ENCODE data around the gene DCLK3. TPM values are rescaled to one million over a fixed set of nuclear protein-coding genes. Genes with fewer than 3 reads are reported as not detected.

The DCLK3 gene
- total RNA-seq, 3 donors from 2014 or later = not detected

DNA sequence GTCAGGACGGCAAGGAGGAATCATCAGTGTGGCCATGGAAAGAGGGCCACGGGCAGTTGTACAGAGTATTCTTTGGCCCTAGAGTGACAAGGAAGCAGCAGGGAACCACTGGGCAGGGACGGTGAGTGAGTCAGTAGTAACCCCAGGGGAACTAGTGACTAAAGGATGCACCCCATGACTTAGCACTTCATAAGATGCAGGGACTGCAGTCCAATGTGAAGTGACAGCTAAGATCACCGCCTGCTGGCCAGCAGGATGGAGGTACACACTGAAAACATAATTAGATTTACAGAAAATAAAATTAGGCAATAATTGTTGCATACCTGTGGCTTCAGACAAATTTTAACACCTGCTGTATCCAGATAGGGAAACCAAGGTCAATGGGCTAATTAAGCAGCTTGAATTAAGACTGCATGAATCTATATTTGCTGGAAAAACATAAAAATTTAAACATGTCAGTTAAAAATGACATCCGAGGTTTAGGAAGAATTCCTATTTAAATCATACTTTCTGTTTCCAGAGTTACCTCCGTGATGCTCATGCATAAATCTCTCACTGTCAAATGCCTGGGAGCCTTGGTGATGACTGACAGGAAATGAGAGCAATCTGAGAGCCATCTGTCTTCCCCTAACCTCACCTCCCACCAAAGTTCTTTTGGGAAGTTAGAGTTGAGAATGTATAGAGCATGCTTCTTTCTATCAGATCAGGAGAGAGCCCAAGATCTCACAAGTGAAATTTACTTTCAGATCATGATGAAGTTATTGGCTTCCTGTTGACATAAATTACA lies 56.5 kb downstream of the DCLK3 start:
- H3K4me1 Mint-ChIP-seq (ENCODE audit: low read depth) = peaks cover 2% of the 10 kb centered on the region
- H3K4me3 Mint-ChIP-seq = no peak overlapping the region
- H3K36me3 Mint-ChIP-seq (ENCODE audit: insufficient read depth) = no peaks in the 10 kb centered on the region
- H3K9me3 Mint-ChIP-seq = no peaks in the 10 kb centered on the region
- ATAC-seq = peak in 1 of 2 donors; percentile 14
- H3K27me3 Mint-ChIP-seq (ENCODE audit: low read depth) = peaks cover 6% of the 10 kb centered on the region
- DNase-seq = no peak

DNA sequence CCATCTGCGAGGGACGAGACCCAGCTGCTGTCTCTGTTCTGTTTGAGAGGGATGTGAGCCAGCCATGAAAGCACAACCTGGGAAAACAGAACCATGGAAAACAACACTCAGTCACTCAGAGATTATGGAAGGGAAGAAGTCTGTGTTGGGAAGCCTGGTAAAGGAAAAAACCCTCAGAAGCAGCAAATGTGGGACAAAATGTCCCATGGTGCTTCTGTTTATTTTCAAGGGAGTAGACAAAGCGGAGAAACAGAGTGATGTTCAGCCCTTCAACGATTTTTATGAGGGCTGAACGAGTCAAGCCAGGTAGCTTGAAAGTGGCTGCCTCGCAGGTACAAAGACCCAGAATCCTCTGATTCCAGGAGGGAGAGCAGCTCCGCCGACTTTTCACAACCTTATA lies 59.3 kb downstream of the DCLK3 start:
- no peaks in the 10 kb centered on the region for H3K9me3 Mint-ChIP-seq
- no peak for DNase-seq

DNA sequence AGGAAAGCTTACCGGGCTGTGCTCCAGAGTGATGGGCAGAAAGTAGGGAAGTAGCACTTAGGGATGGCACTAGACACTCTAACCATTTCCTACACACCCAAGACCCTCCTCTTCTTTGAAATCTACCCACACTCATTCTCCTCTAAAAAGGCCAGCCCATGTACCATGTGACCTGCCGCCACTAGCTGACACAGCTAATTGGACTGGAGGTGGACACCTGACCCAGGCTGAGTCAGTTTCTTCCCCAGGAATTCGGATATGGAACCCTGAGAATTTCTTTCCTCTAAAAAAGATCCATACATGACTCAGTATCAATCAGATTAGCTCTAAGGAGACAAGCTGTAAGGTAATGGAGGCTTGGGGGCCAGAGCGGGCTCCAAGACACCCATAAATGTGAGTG lies 60.1 kb downstream of the DCLK3 start:
- no peaks in the 10 kb centered on the region for H3K36me3 Mint-ChIP-seq (ENCODE audit: insufficient read depth)
- no peak overlapping the region for H3K4me3 Mint-ChIP-seq
- no peaks in the 10 kb centered on the region for H3K9me3 Mint-ChIP-seq
- ATAC-seq (no peak), DNase-seq (no peak)
- H3K27me3 Mint-ChIP-seq (ENCODE audit: low read depth) = peaks cover 6% of the 10 kb centered on the region
- H3K4me1 Mint-ChIP-seq (ENCODE audit: low read depth) = peaks cover 2% of the 10 kb centered on the region

More for the DNA sequence above, 59.3 kb downstream of the DCLK3 start:
- peaks cover 6% of the 10 kb centered on the region for H3K27me3 Mint-ChIP-seq (ENCODE audit: low read depth)
- H3K4me1 Mint-ChIP-seq (ENCODE audit: low read depth) = peaks cover 2% of the 10 kb centered on the region
- no peak for ATAC-seq
- no peak overlapping the region for H3K4me3 Mint-ChIP-seq
- H3K36me3 Mint-ChIP-seq (ENCODE audit: insufficient read depth) = no peaks in the 10 kb centered on the region

DNA sequence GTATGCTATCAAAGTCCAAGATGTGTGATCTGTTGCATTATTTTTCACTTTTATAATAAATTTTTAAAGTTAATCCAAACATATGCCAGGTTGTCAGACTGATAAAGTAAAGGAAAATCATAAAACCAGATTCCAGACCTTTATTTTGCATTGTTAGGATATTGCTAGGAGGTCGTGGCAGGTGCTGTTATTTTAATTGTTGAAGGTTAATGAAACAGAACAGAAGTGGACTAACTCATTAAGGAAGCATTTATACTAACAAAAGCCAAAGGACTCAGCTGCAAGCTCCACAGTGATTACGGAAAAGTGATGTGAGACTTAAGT lies 63.1 kb downstream of the DCLK3 start:
- Mint-ChIP-seq H3K4me1 (ENCODE audit: low read depth) (no peaks in the 10 kb centered on the region), H3K36me3 (ENCODE audit: insufficient read depth) (no peaks in the 10 kb centered on the region), H3K4me3 (no peak overlapping the region), H3K9me3 (no peaks in the 10 kb centered on the region), H3K27me3 (ENCODE audit: low read depth) (peaks cover 6% of the 10 kb centered on the region)
- DNase-seq (no peak), ATAC-seq (no peak)

DNA sequence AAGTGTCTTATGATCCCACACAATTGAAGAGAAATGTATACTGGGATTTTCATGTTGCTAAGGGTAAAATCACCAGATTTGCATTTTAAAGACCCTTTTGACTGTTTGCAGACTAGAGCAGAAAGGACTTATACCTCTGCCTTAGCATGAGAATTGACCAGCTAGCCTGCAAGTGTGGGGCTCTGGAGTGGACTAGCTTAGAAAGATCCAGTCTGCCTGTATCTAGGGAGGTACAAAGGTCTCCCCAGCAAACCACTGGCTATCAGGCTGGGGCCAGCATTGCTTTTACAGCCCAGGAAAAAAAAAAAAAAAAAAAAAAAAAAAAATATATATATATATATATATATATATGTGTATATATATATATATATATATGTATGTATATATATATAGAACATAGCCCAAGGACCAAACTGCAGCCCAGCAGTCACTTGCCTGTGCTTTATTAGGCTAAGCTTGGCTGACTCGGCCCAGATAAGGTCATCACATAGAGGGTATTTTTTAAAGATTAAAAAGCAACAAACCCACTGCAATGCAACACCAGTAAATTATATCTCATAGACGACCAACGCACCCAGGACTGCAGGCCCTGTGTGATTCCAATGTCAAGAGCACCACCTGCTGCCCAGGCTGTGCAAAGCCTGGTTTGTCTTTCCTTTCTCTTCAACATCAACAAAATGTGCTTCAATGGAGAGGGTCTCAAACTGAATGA lies 63.7 kb downstream of the DCLK3 start:
- H3K4me1 Mint-ChIP-seq (ENCODE audit: low read depth) = no peaks in the 10 kb centered on the region
- no peaks in the 10 kb centered on the region for H3K9me3 Mint-ChIP-seq
- peaks cover 6% of the 10 kb centered on the region for H3K27me3 Mint-ChIP-seq (ENCODE audit: low read depth)
- no peak overlapping the region for H3K4me3 Mint-ChIP-seq
- H3K36me3 Mint-ChIP-seq (ENCODE audit: insufficient read depth) = no peaks in the 10 kb centered on the region
- peak in 1 of 2 donors; percentile 43 for ATAC-seq
- DNase-seq = no peak

DNA sequence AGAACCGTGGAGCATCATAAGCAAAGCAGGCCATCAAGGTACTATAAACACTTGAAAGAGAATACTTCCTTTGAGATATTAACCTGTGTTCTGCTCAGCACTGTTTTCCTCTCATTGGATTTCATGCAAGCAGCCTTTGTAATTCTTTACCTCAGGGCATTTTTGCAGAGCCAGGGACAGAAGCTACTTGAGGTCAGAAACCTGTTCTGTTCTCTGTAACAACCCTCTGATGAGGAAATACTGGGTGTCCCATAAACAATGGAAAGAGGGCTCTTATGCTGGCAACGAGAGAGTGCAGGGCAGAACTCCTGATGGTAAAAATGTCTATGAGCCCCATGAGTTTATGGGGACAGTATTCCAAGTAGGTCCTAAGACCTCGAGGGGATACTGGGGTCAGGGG lies 66.0 kb downstream of the DCLK3 start:
- H3K4me1 Mint-ChIP-seq (ENCODE audit: low read depth) = no peaks in the 10 kb centered on the region
- H3K27me3 Mint-ChIP-seq (ENCODE audit: low read depth) = peaks cover 2% of the 10 kb centered on the region
- H3K9me3 Mint-ChIP-seq = no peaks in the 10 kb centered on the region
- H3K4me3 Mint-ChIP-seq = no peak overlapping the region
- ATAC-seq (no peak), DNase-seq (no peak)
- H3K36me3 Mint-ChIP-seq (ENCODE audit: insufficient read depth) = no peaks in the 10 kb centered on the region

DNA sequence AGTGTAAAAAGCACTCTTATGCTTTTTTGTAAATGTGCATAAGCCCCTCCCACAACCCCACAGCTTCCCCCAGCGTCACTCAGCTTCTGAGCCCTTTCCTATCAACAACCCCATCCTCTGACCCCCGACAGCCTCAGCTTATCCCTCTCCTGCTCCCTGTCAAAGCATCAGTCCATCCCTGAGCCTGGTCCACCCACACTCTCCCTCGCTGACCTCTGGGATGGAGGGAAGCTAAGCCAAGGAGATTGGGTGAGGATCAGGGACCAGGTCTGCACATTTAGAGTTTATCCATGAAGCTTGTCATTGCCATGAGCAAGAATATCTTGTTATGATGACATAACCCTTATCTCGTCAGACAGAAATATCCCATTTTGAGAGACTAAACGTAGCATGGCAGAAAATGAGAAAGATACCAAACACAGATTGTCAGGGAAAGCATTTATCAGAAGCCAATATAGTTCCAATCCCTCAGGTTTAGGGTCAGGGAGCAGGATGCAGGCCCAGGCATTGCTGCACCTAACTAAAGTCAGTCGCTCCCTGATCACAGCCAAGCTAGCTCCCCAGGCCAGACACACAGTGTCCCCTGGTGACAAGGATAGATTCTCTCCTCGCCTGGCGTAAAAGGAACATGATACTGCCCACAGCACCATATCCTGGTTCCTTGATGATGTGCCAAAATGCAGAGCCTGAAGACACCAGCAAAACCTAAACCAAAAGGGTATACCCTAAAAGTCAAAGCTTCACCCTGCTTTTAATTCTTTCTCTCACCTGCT lies 66.9 kb downstream of the DCLK3 start:
- H3K36me3 Mint-ChIP-seq (ENCODE audit: insufficient read depth) = no peaks in the 10 kb centered on the region
- DNase-seq = no peak

DNA sequence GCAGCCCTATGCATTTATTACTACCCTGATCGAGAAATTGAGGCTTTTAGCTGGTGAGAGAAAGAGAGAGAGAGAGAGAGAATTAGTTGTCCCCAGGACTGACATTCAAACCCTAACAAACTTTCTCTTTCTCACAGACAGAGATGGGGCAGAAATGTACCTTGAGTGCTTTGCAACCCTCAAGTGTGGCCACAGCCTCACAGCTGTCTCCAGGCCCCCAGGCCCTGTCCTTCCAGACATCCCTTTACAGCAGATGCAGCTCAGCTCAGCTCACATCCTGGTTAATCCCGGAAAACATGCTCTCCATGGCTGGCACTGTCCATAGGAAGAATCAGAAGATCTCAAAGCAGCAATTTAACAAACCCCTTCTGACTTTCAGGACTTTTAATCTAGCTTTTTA lies 67.6 kb downstream of the DCLK3 start:
- no peak overlapping the region for H3K4me3 Mint-ChIP-seq
- H3K27me3 Mint-ChIP-seq (ENCODE audit: low read depth) = peaks cover 4% of the 10 kb centered on the region
- ATAC-seq = no peak
- H3K36me3 Mint-ChIP-seq (ENCODE audit: insufficient read depth) = no peaks in the 10 kb centered on the region
- no peak for DNase-seq
- no peaks in the 10 kb centered on the region for H3K9me3 Mint-ChIP-seq
- no peaks in the 10 kb centered on the region for H3K4me1 Mint-ChIP-seq (ENCODE audit: low read depth)

More for the DNA sequence above, 66.9 kb downstream of the DCLK3 start:
- Mint-ChIP-seq H3K27me3 (ENCODE audit: low read depth) (peaks cover 4% of the 10 kb centered on the region), H3K9me3 (no peaks in the 10 kb centered on the region), H3K4me1 (ENCODE audit: low read depth) (no peaks in the 10 kb centered on the region), H3K4me3 (no peak overlapping the region)
- no peak for ATAC-seq

DNA sequence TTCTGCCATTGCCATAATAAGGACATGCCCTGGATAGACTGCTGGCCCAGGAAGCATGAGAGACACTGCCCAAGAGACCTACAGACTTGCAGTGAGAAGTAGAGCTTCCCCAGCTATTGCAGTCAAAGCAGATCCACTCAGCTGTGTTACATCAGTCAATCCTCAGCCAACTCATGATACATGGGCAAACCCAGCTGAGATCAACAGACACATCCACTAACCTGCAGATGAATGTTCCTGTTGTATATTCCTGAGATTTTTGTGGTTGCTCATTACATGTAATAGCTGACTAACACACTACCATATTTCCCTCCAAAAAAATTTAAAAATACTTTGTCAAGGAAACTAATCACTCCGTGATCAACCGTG lies 68.6 kb downstream of the DCLK3 start:
- DNase-seq (no peak), ATAC-seq (no peak)
- no peak overlapping the region for H3K4me3 Mint-ChIP-seq
- no peaks in the 10 kb centered on the region for H3K36me3 Mint-ChIP-seq (ENCODE audit: insufficient read depth)
- H3K9me3 Mint-ChIP-seq = no peaks in the 10 kb centered on the region
- H3K4me1 Mint-ChIP-seq (ENCODE audit: low read depth) = no peaks in the 10 kb centered on the region
- H3K27me3 Mint-ChIP-seq (ENCODE audit: low read depth) = peaks cover 4% of the 10 kb centered on the region

DNA sequence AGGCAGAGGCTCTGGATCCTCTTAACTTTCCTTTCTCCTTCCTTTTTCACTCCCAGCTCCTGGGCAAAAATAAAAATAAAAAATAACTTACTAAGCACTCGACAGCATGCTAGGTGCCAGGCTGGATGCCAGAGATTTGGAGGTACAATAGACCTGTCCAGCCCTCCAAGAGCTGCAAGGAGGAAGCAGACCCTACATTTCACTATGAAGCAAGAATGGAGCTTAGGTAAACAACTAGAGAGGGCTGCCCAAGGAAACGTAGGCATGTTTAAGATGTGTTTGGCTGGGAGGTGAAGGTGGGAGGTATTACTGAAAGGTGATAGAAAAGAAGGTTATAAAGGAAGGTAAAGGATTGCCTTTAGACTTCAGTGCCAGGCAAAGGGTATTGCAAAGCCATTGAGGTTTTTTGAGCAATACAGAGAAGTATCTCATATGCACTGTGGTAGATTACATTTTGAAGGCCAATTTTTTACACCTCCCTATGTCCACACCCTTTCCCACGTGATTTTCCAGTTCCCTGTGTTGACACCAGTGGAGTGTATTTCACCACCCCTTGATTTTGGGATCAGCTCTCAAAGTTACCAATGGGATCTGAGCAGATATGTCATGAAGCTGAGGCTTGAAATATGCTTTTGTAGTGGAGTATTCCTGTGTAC lies 69.1 kb downstream of the DCLK3 start:
- ATAC-seq (no peak), DNase-seq (no peak)
- no peaks in the 10 kb centered on the region for H3K36me3 Mint-ChIP-seq (ENCODE audit: insufficient read depth)
- H3K4me1 Mint-ChIP-seq (ENCODE audit: low read depth) = no peaks in the 10 kb centered on the region
- no peaks in the 10 kb centered on the region for H3K9me3 Mint-ChIP-seq
- H3K27me3 Mint-ChIP-seq (ENCODE audit: low read depth) = peaks cover 4% of the 10 kb centered on the region
- H3K4me3 Mint-ChIP-seq = no peak overlapping the region

DNA sequence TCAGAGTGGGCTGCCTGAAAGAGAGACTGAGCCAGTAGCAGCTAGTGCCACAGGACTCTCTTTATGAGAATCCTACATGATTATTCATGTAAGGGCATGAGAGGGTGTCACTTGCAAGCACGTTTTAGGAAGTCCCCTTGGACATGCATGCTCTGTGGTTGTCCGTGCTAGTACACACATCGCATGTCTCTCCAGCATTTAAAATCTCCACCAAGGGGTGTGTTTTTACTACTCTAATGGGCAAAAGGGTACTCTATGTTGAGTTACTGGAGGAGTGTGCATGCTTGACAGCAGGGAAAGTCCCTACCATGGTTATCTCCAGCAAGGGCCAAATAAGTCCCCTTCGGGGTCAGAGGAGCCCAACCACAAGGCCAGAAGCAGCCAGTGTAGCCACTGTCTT lies 70.7 kb downstream of the DCLK3 start:
- H3K27me3 Mint-ChIP-seq (ENCODE audit: low read depth) = peaks cover 4% of the 10 kb centered on the region
- ATAC-seq = no peak
- H3K36me3 Mint-ChIP-seq (ENCODE audit: insufficient read depth) = no peaks in the 10 kb centered on the region
- no peaks in the 10 kb centered on the region for H3K9me3 Mint-ChIP-seq
- DNase-seq = no peak
- H3K4me1 Mint-ChIP-seq (ENCODE audit: low read depth) = no peaks in the 10 kb centered on the region
- no peak overlapping the region for H3K4me3 Mint-ChIP-seq

DNA sequence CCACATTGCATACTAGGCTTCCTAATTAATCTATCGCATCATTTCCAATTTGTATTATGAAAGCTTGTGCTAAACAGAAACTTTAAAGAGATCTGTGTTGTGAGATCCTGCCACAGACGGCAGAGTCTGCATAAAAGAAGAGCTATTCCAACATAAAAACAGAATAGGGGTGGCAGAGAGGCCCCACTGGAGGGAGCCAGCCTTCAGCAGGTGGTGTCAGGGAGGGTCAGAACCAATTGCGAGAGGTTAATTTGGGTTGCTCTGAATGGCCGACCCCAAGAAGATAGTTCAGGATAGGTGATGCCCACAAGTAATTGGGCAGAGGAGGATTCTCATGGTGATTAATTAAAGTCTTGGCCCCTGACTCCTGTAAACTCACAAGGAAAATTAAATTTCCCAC lies 74.8 kb downstream of the DCLK3 start:
- DNase-seq (no peak), ATAC-seq (no peak)
- Mint-ChIP-seq H3K4me1 (ENCODE audit: low read depth) (no peaks in the 10 kb centered on the region), H3K36me3 (ENCODE audit: insufficient read depth) (no peaks in the 10 kb centered on the region), H3K4me3 (no peak overlapping the region), H3K9me3 (no peaks in the 10 kb centered on the region), H3K27me3 (ENCODE audit: low read depth) (peaks cover 6% of the 10 kb centered on the region)

DNA sequence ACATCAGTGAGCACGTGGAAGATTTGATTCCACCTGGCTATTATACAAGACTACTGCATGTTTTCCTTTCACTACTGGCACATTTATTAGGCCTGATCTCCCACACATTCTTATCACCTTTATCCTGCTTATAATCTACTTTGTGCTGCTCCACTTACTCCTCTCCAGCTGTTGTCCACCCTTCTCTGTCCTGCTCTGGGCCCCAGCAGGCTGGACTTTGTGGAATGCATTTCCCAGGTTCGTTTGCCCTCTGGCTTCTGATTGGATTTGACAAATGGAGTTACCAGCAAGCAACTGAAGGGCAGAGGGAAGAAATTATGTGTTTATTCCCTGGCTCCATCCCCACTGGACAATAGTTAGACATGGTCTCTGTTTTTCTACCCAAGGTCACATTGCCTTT lies 75.5 kb downstream of the DCLK3 start:
- peaks cover 7% of the 10 kb centered on the region for H3K27me3 Mint-ChIP-seq (ENCODE audit: low read depth)
- no peak for ATAC-seq
- H3K36me3 Mint-ChIP-seq (ENCODE audit: insufficient read depth) = no peaks in the 10 kb centered on the region
- H3K9me3 Mint-ChIP-seq = no peaks in the 10 kb centered on the region
- no peaks in the 10 kb centered on the region for H3K4me1 Mint-ChIP-seq (ENCODE audit: low read depth)
- no peak for DNase-seq
- no peak overlapping the region for H3K4me3 Mint-ChIP-seq

DNA sequence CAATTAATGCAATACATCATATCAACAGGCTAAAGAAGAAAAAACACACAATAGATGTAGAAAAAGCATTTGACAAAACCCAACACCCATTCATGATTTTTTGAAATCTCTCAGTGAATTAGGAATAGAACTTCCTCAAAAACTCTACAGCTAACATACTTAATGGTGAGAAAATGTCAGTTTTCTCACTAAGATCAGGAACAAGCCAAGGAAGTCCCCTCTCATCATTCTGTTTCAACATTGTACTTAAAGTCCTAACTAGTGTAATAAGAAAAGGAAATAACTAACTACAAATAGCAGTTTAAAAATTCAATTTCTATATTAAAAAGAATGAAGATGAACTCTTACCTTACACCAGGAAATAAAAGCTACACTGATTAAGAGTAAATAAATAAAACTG lies 77.8 kb downstream of the DCLK3 start:
- ATAC-seq (no peak), DNase-seq (no peak)
- peaks cover 3% of the 10 kb centered on the region for H3K9me3 Mint-ChIP-seq
- H3K36me3 Mint-ChIP-seq (ENCODE audit: insufficient read depth) = no peaks in the 10 kb centered on the region
- no peak overlapping the region for H3K4me3 Mint-ChIP-seq
- H3K27me3 Mint-ChIP-seq (ENCODE audit: low read depth) = peaks cover 4% of the 10 kb centered on the region
- H3K4me1 Mint-ChIP-seq (ENCODE audit: low read depth) = no peaks in the 10 kb centered on the region

Measured in activated T-cell treated with anti-CD3 and anti-CD28 coated beads, Interleukin-2, amount 50 U/mL, for 4 hours (primary cell).